GM20000 (cell line): Measurements from ENCODE around the gene MSANTD1.
A peak's percentile ranks its signal among the peaks of the same experiment; 100 is the strongest.

Source experiments
- DNase-seq: peaks from one replicate; pipeline ENCODE4 v3.0.0; 2012; ENCODE audit warnings: low spot score
- TF ChIP-seq, protein P1 (sequence below): IDR thresholded peaks from 2 replicates; pipeline ENCODE4 v1.5.1; 2012; ENCODE audit warnings: mild to moderate bottlenecking, control low read depth; ENCODE audit errors: extremely low read depth, missing control alignments

Gene MSANTD1

DNA sequence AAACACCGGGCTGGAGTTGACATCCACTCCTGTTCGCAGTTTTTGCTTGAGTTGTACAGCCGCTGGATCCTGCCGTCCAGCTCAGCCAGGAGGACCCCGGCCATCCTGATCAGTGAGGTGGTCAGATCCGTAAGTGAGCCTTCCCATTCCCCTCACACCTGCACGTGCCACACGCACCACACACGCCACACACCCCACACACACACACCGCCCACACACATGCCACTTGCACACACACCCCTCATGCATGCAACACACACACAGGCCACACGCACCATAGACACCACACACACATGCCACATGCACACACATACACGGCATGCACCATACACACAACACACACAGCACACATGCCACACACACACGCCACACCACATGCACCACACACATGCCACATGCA lies 20.1 kb upstream of the MSANTD1 start:
- no peak for DNase-seq
- TF ChIP-seq, protein P1, sequence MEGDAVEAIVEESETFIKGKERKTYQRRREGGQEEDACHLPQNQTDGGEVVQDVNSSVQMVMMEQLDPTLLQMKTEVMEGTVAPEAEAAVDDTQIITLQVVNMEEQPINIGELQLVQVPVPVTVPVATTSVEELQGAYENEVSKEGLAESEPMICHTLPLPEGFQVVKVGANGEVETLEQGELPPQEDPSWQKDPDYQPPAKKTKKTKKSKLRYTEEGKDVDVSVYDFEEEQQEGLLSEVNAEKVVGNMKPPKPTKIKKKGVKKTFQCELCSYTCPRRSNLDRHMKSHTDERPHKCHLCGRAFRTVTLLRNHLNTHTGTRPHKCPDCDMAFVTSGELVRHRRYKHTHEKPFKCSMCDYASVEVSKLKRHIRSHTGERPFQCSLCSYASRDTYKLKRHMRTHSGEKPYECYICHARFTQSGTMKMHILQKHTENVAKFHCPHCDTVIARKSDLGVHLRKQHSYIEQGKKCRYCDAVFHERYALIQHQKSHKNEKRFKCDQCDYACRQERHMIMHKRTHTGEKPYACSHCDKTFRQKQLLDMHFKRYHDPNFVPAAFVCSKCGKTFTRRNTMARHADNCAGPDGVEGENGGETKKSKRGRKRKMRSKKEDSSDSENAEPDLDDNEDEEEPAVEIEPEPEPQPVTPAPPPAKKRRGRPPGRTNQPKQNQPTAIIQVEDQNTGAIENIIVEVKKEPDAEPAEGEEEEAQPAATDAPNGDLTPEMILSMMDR: no peak

DNA sequence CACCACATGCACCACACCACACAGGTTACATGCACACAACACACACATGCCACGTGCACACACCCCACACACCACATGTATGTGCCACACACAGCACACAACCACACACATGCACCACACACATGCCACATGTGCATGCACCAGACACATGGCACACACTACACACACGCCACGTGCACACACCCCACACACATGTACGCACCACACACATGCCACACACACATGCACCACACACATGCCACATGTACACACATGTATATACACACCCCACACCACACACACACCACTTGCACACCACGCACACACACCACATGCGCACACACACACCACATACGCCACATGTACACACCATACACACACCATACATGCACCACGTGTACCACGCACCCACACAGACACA lies 19.6 kb upstream of the MSANTD1 start:
- DNase-seq: no peak
- TF ChIP-seq, protein P1: no peak

DNA sequence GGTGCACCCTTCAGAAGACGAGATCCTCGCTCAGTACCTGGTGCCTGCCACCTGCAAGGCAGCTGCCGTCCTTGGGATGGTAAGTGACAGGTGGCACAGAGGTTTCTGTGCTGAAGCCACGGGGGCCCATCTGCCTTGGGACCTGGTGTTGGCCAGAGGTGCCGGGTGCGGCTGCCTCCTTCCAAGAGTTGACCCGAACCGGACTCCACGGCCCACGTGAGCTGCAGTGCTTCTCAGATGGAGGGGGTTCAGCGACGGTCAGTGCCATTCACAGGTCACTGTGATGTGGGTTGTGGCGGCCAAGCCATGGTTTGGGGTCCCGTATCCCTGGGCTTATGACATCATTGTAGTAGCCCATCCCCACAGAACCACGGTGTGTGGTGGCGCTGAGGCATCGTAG lies 19.0 kb upstream of the MSANTD1 start:
- TF ChIP-seq, protein P1: no peak

DNA sequence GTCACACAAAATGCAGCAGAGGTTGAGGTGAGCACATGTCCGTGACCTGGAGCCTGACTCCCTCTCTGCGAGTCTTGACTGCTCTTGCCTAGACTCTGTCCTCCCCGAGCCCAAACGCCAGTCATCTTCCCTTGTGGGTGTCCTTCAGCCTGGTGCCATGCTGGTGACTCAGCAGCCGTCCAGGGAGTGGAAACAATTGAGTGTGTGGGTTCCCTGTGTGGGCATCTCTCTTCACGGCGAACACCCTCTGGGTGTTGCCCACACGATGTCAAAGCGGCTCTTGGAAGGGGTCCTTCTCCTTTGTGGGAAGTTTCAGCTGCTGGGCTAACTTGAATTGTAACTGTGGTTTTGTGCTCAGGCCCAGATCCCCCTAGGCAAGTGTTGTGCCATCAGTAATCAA lies 17.5 kb upstream of the MSANTD1 start:
- TF ChIP-seq, protein P1: no peak
- peak; percentile 15 for DNase-seq

More for the DNA sequence above, 19.0 kb upstream of the MSANTD1 start:
- no peak for DNase-seq

DNA sequence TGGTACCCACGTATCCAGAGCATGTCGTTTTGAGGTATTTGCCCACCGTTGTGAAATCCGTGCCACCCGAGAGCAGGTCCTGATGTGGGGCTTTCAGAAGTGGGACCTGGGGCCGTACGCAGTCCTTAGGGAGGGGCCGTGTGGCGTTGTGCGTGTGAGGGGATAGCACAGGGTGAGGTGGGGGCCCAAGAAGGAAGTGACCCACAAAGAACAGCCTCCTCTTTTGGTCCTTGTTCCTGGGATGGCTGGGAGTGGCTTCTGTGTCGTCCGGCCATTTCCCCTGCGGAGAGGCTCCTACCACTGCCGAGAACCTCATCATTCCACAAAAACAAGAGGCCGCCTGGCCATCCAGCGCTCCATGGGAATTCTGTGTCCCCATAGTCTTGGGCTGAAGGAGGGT lies 17.0 kb upstream of the MSANTD1 start:
- no peak for DNase-seq
- TF ChIP-seq, protein P1: no peak

DNA sequence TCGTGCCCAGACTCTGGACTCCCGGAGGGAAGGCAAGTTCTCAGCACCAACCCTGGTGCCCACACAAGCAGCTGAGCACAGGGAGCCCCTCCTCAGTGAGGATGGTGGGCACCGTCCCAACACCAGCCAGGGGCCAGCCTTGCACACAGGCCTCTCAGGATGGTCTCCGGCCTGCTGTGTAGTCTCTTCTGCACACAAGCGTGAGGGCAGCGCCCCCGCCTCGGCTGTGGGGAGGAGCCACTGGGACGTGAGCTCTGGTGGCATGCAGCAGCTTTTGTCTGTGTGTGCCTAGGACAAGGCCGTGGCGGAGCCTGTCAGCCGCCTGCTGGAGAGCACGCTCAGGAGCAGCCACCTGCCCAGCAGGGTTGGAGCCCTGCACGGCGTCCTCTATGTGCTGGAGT lies 16.1 kb upstream of the MSANTD1 start:
- TF ChIP-seq, protein P1: no peak
- DNase-seq: no peak

DNA sequence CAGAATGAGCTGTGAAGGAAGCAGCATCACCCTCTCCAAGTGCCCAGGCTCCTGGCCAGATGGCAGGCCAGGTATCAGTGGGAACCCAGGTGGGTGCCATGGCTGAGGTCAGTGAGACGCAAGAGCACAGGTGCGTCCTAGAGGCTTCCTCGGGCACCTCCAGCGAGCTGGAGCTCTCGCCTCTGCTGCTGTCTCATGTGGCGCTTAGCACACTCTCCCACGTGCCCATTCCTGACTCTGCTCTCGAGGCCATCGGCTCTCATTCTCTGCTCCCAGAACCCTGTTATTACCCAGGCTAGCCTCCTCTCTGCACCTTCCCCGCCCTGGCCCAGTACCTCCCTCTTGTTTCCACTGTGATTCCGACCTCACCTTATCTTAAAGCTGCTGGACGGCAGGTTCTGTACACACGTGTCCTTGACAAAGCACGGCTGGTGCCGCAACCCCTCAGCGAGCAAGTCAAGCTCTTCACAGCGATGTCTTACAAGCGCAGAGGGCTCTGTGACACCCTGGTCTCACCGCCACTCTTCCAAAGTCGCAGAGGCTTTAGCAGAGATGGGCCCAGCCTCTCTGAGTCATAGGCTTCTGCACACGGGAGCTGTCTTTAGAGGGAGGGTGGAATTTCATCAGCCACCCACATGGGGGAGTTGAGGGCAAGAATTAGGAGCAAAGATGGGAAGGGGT lies 15.4 kb upstream of the MSANTD1 start:
- TF ChIP-seq, protein P1: no peak
- no peak for DNase-seq
